GM12878 (cell line): ENCODE measurements around the gene SLC1A2. TPM values are rescaled to one million over a fixed set of nuclear protein-coding genes. Genes with fewer than 3 reads are reported as not detected.

Source experiments
- ATAC-seq: fragments of 200-7000 bp; cut with Tn5 transposase; 3 replicates; pipeline ENCODE4 v1.9.1; 2020; ENCODE audit warnings: mild to moderate bottlenecking, moderate library complexity
- BruUV-seq: library from RNA; stranded (reverse); fragments of 400-500 nt; replicated peaks from 2 replicates; lab custom pipeline; 2021; lab: Mats Ljungman, UMichigan
- CTCF ChIA-PET: fragments of 300-600 bp; sonication (Branson Sonifier 250); formaldehyde crosslinking; extraction: SDS; loops from one replicate; lab custom pipeline; 2021; ENCODE audit warnings: inconsistent platforms; lab: Yijun Ruan, JAX
- POLR2A ChIA-PET: fragments of 350-600 bp; formaldehyde crosslinking; extraction: SDS; loops from one replicate; lab custom pipeline; 2021; ENCODE audit warnings: inconsistent platforms; lab: Charles Lee
- RAD21 ChIA-PET: fragments of 300-600 bp; sonication (Branson Sonifier 250); formaldehyde crosslinking; loops from one replicate; lab custom pipeline; 2023; ENCODE audit warnings: antibody characterized with exemption; ENCODE audit not compliant: unreplicated experiment; lab: Charles Lee
- SMC1A ChIA-PET: fragments of 300-600 bp; sonication (Branson Sonifier 250); formaldehyde crosslinking; loops from one replicate; lab custom pipeline; 2023; ENCODE audit not compliant: unreplicated experiment, uncharacterized antibody; lab: Charles Lee
- DNase-seq: peaks from one replicate; pipeline ENCODE4 v3.0.0-alpha.2; 2011; ENCODE audit warnings: low read depth, low spot score
- FAIRE-seq: peaks from 3 replicates; lab custom pipeline; 2011; peaks lifted over from hg19 to GRCh38; lab: Jason Lieb, UNC
- H2AFZ ChIP-seq: 2 replicates; pipeline ENCODE4 v1.6.0; 2011; ENCODE audit warnings: low read depth, low read length, control low read depth; ENCODE audit not compliant: control insufficient read depth
- H3K27ac ChIP-seq: 2 replicates; pipeline ENCODE4 v1.5.1; 2011; ENCODE audit warnings: control low read depth; ENCODE audit not compliant: control insufficient read depth, insufficient read depth
- H3K27me3 ChIP-seq, 2 experiments: replicated peaks in 1 of 2; 2 replicates each; pipeline versions ENCODE4 v1.6.0 to v1.6.1; 2011; ENCODE audit warnings: low read length in 1 of 2; ENCODE audit not compliant: control insufficient read depth in 2 of 2, insufficient read depth in 2 of 2
- H3K36me3 ChIP-seq, 2 experiments: 2 replicates each; pipeline ENCODE4 v1.5.1; 2011; ENCODE audit warnings: low read length in 1 of 2; ENCODE audit not compliant: control insufficient read depth in 2 of 2, insufficient read depth in 2 of 2
- H3K4me1 ChIP-seq: 2 replicates; pipeline ENCODE4 v1.6.1; 2011; ENCODE audit warnings: mild to moderate bottlenecking, low read length, moderate library complexity, mixed read lengths; ENCODE audit not compliant: control insufficient read depth, insufficient read depth
- H3K4me2 ChIP-seq: 2 replicates; pipeline ENCODE4 v1.6.0; 2011; ENCODE audit warnings: control low read depth; ENCODE audit not compliant: control insufficient read depth, insufficient read depth
- H3K4me3 ChIP-seq: fragments of 200-600 bp; sonication (generic); 2 replicates; pipeline ENCODE4 v1.5.1; 2016
- H3K79me2 ChIP-seq: 2 replicates; pipeline ENCODE4 v1.6.0; 2011; ENCODE audit warnings: low read length; ENCODE audit not compliant: control insufficient read depth, insufficient read depth
- H3K9ac ChIP-seq: 2 replicates; pipeline ENCODE4 v1.8.0; 2011; ENCODE audit warnings: low read length, control low read depth, mixed read lengths; ENCODE audit not compliant: control insufficient read depth, insufficient read depth
- H3K9me3 ChIP-seq: replicated peaks from 3 replicates; pipeline ENCODE4 v1.5.1; 2011; ENCODE audit warnings: mild to moderate bottlenecking, low read length; ENCODE audit not compliant: control insufficient read depth, insufficient read depth
- H4K20me1 ChIP-seq: 2 replicates; pipeline ENCODE4 v1.6.0; 2011; ENCODE audit not compliant: control insufficient read depth, insufficient read depth
- BMI1 ChIP-seq: fragments of 450-650 bp; IDR thresholded peaks from 2 replicates; pipeline ENCODE4 v1.6.1; 2016; ENCODE audit warnings: mild to moderate bottlenecking, moderate library complexity, borderline replicate concordance
- DPF2 ChIP-seq: fragments of 450-650 bp; IDR thresholded peaks from 2 replicates; pipeline ENCODE4 v1.6.1; 2017; ENCODE audit warnings: mild to moderate bottlenecking
- ESRRA ChIP-seq: IDR thresholded peaks from 2 replicates; pipeline ENCODE4 v1.6.1; 2012; ENCODE audit warnings: mild to moderate bottlenecking, low read length, improper control_type of control experiment
- HDAC2 ChIP-seq: fragments of 200-600 bp; sonication (generic); IDR thresholded peaks from 2 replicates; pipeline ENCODE4 v1.6.1; 2017
- MXI1 ChIP-seq: fragments of 150-350 bp; IDR thresholded peaks from 2 replicates; pipeline ENCODE4 v1.6.1; 2011; ENCODE audit warnings: low read depth, mild to moderate bottlenecking, inconsistent platforms, low read length, improper control_type of control experiment
- NFYB ChIP-seq: IDR thresholded peaks from 2 replicates; pipeline ENCODE4 v1.6.1; 2011; ENCODE audit warnings: low read depth, mild to moderate bottlenecking, low read length, improper control_type of control experiment, moderate library complexity; ENCODE audit not compliant: insufficient read depth
- NR2C2 ChIP-seq: IDR thresholded peaks from 2 replicates; pipeline ENCODE4 v1.6.1; 2011; ENCODE audit warnings: borderline replicate concordance, low read depth; ENCODE audit not compliant: control insufficient read depth, insufficient read length
- NRF1 ChIP-seq: conservative IDR thresholded peaks from 2 replicates; pipeline ENCODE4 v1.6.1; 2011; ENCODE audit warnings: mild to moderate bottlenecking, low read depth, low read length, improper control_type of control experiment
- POU2F2 ChIP-seq: IDR thresholded peaks from 3 replicates; pipeline ENCODE4 v1.6.1; 2011; ENCODE audit warnings: low read depth, mild to moderate bottlenecking, low read length, borderline replicate concordance
- RAD21 ChIP-seq: IDR thresholded peaks from 2 replicates; pipeline ENCODE4 v1.6.1; 2011; ENCODE audit warnings: mild to moderate bottlenecking, low read depth, low read length, moderate library complexity; ENCODE audit not compliant: insufficient read depth
- TARDBP ChIP-seq: IDR thresholded peaks from 2 replicates; pipeline ENCODE4 v1.6.1; 2016; ENCODE audit warnings: borderline replicate concordance
- TCF3 ChIP-seq: IDR thresholded peaks from 2 replicates; pipeline ENCODE4 v1.6.1; 2012; ENCODE audit warnings: low read depth, mild to moderate bottlenecking, low read length, borderline replicate concordance; ENCODE audit not compliant: insufficient read depth
- ZNF24 ChIP-seq: fragments of 450-650 bp; IDR thresholded peaks from 2 replicates; pipeline ENCODE4 v1.6.1; 2017; ENCODE audit warnings: antibody characterized with exemption, mild to moderate bottlenecking
- WGBS: methylation state at CpG from one replicate; pipeline ENCODE4 v1.1.6; 2016; ENCODE audit warnings: low lambda C conversion rate; ENCODE audit not compliant: insufficient replicate concordance, insufficient coverage; ENCODE audit errors: missing lambda C conversion rate; 5-methylcytosine and 5-hydroxymethylcytosine counted together
- in situ Hi-C: fragments of 300-500 bp; cut with MboI; formaldehyde crosslinking; loops from 9 replicates; pipeline ENCODE4 v1.14.3; 2018; ENCODE audit warnings: mixed read lengths
- intact Hi-C: fragments of 100-400 bp; cut with micrococcal nuclease; formaldehyde crosslinking; loops from one replicate; pipeline ENCODE4 v1.14.2; 2022; ENCODE audit not compliant: unreplicated experiment
- polyA plus RNA-seq, 11 experiments: library from polyadenylated mRNA; depleted of rRNA in 4 of 11; unstranded in 6 of 11; stranded (reverse) in 5 of 11; fragments of >200 nt; fragmentation: Nextera tagmentation in 4 of 11; fragmentation: Illumina TruSeq in 1 of 11; extraction: Ambion mirVana in 4 of 11; extraction: Trizol in 1 of 11; gene quantifications; 1 replicate in 1 of 11; 2 replicates in 10 of 11; pipeline versions ENCODE4 v1.2.1 to v1.2.3, GENCODE V29; 2011 to 2016; ENCODE audit warnings: inconsistent platforms in 2 of 11, missing spikeins in 2 of 11, low read depth in 1 of 11
- total RNA-seq, 4 experiments: library from RNA; depleted of rRNA in 3 of 4; stranded (reverse); fragments of >200 nt in 3 of 4; fragmentation: Illumina TruSeq in 1 of 4; extraction: Trizol in 1 of 4; gene quantifications; 2 replicates each; pipeline versions ENCODE4 v1.2.1 to v1.2.3, GENCODE V29; 2013 to 2021
- TF ChIP-seq, protein P1 (sequence below): IDR thresholded peaks from 2 replicates; pipeline ENCODE4 v1.6.1; 2012; ENCODE audit warnings: low read depth, low read length, improper control_type of control experiment
- TF ChIP-seq, protein P2 (sequence below): fragments of 450-650 bp; IDR thresholded peaks from 2 replicates; pipeline ENCODE4 v1.6.1; 2016; ENCODE audit warnings: mild to moderate bottlenecking

SLC1A2 gene
- total and polyA plus RNA-seq, 10 of the 15 experiments (the other 5 are each of a cell fraction or from before 2014, with no cell fraction given): 0.01 to 0.84 (median 0.22) TPM; not detected in 1

DNA sequence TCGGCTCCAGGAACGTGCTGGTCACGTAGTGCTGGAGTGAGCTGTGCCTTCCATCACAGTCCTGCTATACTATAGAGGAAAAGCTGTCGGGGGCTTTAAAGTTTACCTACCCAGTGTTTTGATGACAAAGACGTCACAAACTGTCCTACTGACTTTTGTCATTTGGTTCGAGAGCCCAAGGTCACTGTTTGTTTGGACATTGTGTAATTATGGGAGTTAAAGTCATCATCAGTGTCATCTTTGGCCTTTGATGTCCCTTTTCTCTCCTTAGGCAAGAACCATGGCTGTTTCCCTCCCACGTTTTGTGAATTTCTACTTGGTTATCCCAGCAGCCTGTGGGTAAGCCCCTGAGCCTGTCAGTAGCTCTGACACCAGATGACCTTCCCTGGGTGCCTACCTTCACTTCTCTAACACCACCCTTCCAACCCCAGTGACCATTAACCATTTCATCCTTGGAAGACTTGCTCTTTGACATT lies 59.3 kb downstream of the SLC1A2 start:
- TF ChIP-seq DPF2: no peak
- TF ChIP-seq MXI1: no peak
- TF ChIP-seq BMI1: no peak
- TF ChIP-seq, all 136 proteins: peak for 0
- DNase-seq (no peak), ATAC-seq (no peak), FAIRE-seq (no peak)
- RAD21 ChIA-PET: no interaction called here
- Histone ChIP-seq H3K9ac (no peak overlapping the region), H3K27ac (no peak overlapping the region), H3K4me2 (no peak overlapping the region), H3K79me2 (no peaks in the 10 kb centered on the region), H2AFZ (no peak overlapping the region), H3K27me3 (no peaks in the 10 kb centered on the region), H3K4me3 (no peak overlapping the region), H4K20me1 (no peaks in the 10 kb centered on the region), H3K9me3 (no peaks in the 10 kb centered on the region), H3K36me3 (no peaks in the 10 kb centered on the region), H3K4me1 (no peaks in the 10 kb centered on the region)
- in situ Hi-C loops (no loop called here), intact Hi-C loops (no loop called here)
- no TSS peak for BruUV-seq
- CTCF ChIA-PET: interaction anchor here (0.8 to 0.9 kb wide), 2 partner anchors 8 to 54 kb away, joined by 3 to 4 read pairs; no protein-coding TSS in a partner anchor
- WGBS: 70% methylated on average over 7 of the region's 7 CpGs
- POLR2A ChIA-PET: no interaction called here
- SMC1A ChIA-PET: interaction anchor here (0.9 to 1.4 kb wide), 3 partner anchors 9 to 103 kb away, joined by 3 to 4 read pairs (median 4); no protein-coding TSS in a partner anchor

DNA sequence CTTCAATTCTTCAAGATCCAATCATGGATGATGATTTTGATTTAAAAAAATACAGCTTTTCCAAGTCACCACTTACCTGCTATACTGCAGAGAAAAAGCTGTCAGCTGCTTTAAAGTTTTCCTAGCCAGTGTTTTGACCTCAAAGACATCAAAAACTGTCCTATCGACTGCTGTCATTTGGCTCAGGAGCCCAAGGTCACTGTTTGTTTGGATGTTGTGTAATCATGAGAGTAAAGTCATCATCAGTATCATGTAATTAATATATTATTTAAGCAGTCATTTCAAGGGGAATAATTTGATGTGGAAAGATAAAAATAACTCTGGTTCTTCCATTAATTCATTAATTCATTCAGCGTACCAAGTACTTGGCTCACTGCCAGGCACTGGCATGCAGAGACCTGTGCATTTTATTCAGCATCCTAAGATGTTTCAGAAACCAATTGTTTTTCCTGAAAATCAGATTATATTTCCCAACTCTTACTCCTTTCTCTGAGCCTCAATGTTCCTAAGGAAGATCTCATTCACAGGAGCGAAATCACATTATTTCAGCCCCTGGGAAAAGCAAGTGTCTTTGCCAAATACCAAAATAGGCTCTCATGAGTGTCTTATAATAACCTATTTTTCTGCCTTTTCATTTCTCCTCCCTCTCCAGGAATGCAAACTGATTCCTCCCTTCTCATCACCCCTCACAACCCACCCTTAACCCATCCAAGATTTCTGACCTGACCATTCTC lies 59.9 kb downstream of the SLC1A2 start:
- Histone ChIP-seq H3K79me2 (no peaks in the 10 kb centered on the region), H3K9ac (no peak overlapping the region), H3K27ac (no peak overlapping the region), H3K4me1 (no peaks in the 10 kb centered on the region), H3K4me2 (no peak overlapping the region), H3K27me3 (no peaks in the 10 kb centered on the region), H2AFZ (no peak overlapping the region), H3K9me3 (no peaks in the 10 kb centered on the region), H3K36me3 (no peaks in the 10 kb centered on the region), H4K20me1 (no peaks in the 10 kb centered on the region), H3K4me3 (no peak overlapping the region)
- ChIA-PET POLR2A (interaction anchor here (1.1 kb wide), 1 partner anchor 10 kb away, joined by 3 read pairs; no protein-coding TSS in a partner anchor), RAD21 (no interaction called here), CTCF (no interaction called here), SMC1A (interaction anchor here (1.0 kb wide), 2 partner anchors 9 to 15 kb away, joined by 3 to 4 read pairs; no protein-coding TSS in a partner anchor)
- ATAC-seq (no peak), FAIRE-seq (no peak), DNase-seq (no peak)
- in situ Hi-C loops: no loop called here
- intact Hi-C loops: no loop called here
- whole genome bisulfite sequencing: 96% methylated on average over 3 of the region's 3 CpGs
- BruUV-seq: no TSS peak
- no peak for TF ChIP-seq NRF1
- no peak for TF ChIP-seq TCF3
- TF ChIP-seq ZNF24: no peak
- no peak for TF ChIP-seq HDAC2
- no peak for TF ChIP-seq ESRRA
- TF ChIP-seq, protein P1, sequence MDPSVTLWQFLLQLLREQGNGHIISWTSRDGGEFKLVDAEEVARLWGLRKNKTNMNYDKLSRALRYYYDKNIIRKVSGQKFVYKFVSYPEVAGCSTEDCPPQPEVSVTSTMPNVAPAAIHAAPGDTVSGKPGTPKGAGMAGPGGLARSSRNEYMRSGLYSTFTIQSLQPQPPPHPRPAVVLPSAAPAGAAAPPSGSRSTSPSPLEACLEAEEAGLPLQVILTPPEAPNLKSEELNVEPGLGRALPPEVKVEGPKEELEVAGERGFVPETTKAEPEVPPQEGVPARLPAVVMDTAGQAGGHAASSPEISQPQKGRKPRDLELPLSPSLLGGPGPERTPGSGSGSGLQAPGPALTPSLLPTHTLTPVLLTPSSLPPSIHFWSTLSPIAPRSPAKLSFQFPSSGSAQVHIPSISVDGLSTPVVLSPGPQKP: no peak
- TF ChIP-seq, protein P2, sequence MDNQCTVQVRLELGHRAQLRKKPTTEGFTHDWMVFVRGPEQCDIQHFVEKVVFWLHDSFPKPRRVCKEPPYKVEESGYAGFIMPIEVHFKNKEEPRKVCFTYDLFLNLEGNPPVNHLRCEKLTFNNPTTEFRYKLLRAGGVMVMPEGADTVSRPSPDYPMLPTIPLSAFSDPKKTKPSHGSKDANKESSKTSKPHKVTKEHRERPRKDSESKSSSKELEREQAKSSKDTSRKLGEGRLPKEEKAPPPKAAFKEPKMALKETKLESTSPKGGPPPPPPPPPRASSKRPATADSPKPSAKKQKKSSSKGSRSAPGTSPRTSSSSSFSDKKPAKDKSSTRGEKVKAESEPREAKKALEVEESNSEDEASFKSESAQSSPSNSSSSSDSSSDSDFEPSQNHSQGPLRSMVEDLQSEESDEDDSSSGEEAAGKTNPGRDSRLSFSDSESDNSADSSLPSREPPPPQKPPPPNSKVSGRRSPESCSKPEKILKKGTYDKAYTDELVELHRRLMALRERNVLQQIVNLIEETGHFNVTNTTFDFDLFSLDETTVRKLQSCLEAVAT: no peak
- TF ChIP-seq TARDBP: no peak
- TF ChIP-seq RAD21: no peak
- TF ChIP-seq NR2C2: no peak
- TF ChIP-seq NFYB: no peak
- TF ChIP-seq POU2F2: no peak
